Stomach (tissue), 4 donors: Measurements from ENCODE around the gene HPGDS.

Experiments
- CTCF ChIP-seq, 7 experiments: fragments of 450-650 bp in 4 of 7; fragments of 200-600 bp in 3 of 7; sonication (generic) in 3 of 7; IDR thresholded peaks; one replicate each; pipeline ENCODE4 v1.5.1; 2016 to 2019; ENCODE audit warnings: antibody characterized with exemption in 7 of 7, control low read depth in 2 of 7, mild to moderate bottlenecking in 1 of 7
- POLR2A ChIP-seq, 4 donors: fragments of 450-650 bp; IDR thresholded peaks; one replicate each; pipeline ENCODE4 v1.6.1; 2016; ENCODE audit warnings: antibody characterized with exemption in 4 of 4, control low read depth in 2 of 4, mild to moderate bottlenecking in 1 of 4, moderate library complexity in 1 of 4
- POLR2AphosphoS5 ChIP-seq, 3 donors: sonication (generic); formaldehyde crosslinking; IDR thresholded peaks; one replicate each; pipeline ENCODE4 v1.6.1; 2016; ENCODE audit warnings: antibody characterized with exemption in 3 of 3

GRCh38 chr4:94350095-94350494, 7.5 kb upstream of the HPGDS start:
- TF ChIP-seq CTCF (IDR thresholded peaks at IDR 0.05), result no peak
- no peak for TF ChIP-seq POLR2AphosphoS5 (IDR thresholded peaks at IDR 0.05)
- no peak for TF ChIP-seq POLR2A (IDR thresholded peaks at IDR 0.05)
